Ramos (cell line): ENCODE results near the gene CYP27B1.

ENCODE experiments used
- in situ Hi-C: fragments of 300-500 bp; cut with MboI; formaldehyde crosslinking; loops from one replicate; pipeline ENCODE4 v1.14.3; 2022; ENCODE audit warnings: low sequenced_read_pairs; ENCODE audit not compliant: unreplicated experiment

The CYP27B1 gene

GRCh38 chr12:57793920-57794319 lies 27.0 kb upstream of the CYP27B1 start:
- in situ Hi-C loops = no loop called here

- in situ Hi-C loops = no loop called here
Measured at GRCh38 chr12:57783861-57784260, 17.0 kb upstream of the CYP27B1 start.

GRCh38 chr12:57783466-57783801 lies 16.6 kb upstream of the CYP27B1 start:
- in situ Hi-C loops = no loop called here

- in situ Hi-C loops = no loop called here
Measured at GRCh38 chr12:57782608-57783465, 16.0 kb upstream of the CYP27B1 start, which contains the start of gene TSFM. Gene TSFM (plus strand): TSS chr12:57782787. CDS start chr12:57782802, 15 bp downstream.

GRCh38 chr12:57782243-57782607 lies 15.3 kb upstream of the CYP27B1 start:
- in situ Hi-C loops = no loop called here

GRCh38 chr12:57781801-57782200 lies 14.9 kb upstream of the CYP27B1 start:
- in situ Hi-C loops = no loop called here

- in situ Hi-C loops = no loop called here
Measured at GRCh38 chr12:57781244-57781643, 14.4 kb upstream of the CYP27B1 start.

GRCh38 chr12:57780284-57780897 lies 13.5 kb upstream of the CYP27B1 start:
- in situ Hi-C loops = no loop called here

GRCh38 chr12:57779736-57780135 lies 12.9 kb upstream of the CYP27B1 start:
- in situ Hi-C loops = no loop called here

- in situ Hi-C loops = no loop called here
Measured at GRCh38 chr12:57777911-57778310, 11.0 kb upstream of the CYP27B1 start.

- in situ Hi-C loops = no loop called here
Measured at GRCh38 chr12:57777367-57777766, 10.5 kb upstream of the CYP27B1 start.

- in situ Hi-C loops = no loop called here
Measured at GRCh38 chr12:57776247-57776587, 9.3 kb upstream of the CYP27B1 start.

- in situ Hi-C loops = no loop called here
Measured at GRCh38 chr12:57775563-57776246, 8.8 kb upstream of the CYP27B1 start.

- in situ Hi-C loops = no loop called here
Measured at GRCh38 chr12:57775044-57775443, 8.2 kb upstream of the CYP27B1 start.

GRCh38 chr12:57774634-57775033 lies 7.8 kb upstream of the CYP27B1 start:
- in situ Hi-C loops = loop anchor here (25.0 kb wide), 1 partner anchor 537 kb away; the partner anchor contains the start of gene SHMT2

- in situ Hi-C loops = loop anchor here (25.0 kb wide), 1 partner anchor 535 kb away; the partner anchor contains the start of gene SHMT2
Measured at GRCh38 chr12:57772429-57773322, 5.8 kb upstream of the CYP27B1 start, which contains the start of gene EEF1AKMT3. Gene EEF1AKMT3 (plus strand): TSS chr12:57772614. CDS start chr12:57772725, 111 bp downstream.

GRCh38 chr12:57771873-57772428 lies 5.1 kb upstream of the CYP27B1 start, which contains the start of gene METTL1:
Gene METTL1 (minus strand): TSS chr12:57772105. CDS start chr12:57772083, 22 bp downstream.
- in situ Hi-C loops = loop anchor here (25.0 kb wide), 1 partner anchor 535 kb away; the partner anchor contains the start of gene SHMT2

- in situ Hi-C loops = loop anchor here (25.0 kb wide), 1 partner anchor 534 kb away; the partner anchor contains the start of gene SHMT2
Measured at GRCh38 chr12:57771236-57771872, 4.5 kb upstream of the CYP27B1 start.

- in situ Hi-C loops = loop anchor here (25.0 kb wide), 1 partner anchor 533 kb away; the partner anchor contains the start of gene SHMT2
Measured at GRCh38 chr12:57770734-57771133, 3.9 kb upstream of the CYP27B1 start.
